Stimulated activated naive CD8-positive, alpha-beta T cell treated with anti-CD3 and anti-CD28 coated beads, Interleukin-15, amount 100 ng/mL, for 72 hours (primary cell): ENCODE measurements around the gene UNC119B.

Experiments used
- ATAC-seq: fragments of 150-1000 bp; cut with Tn5 transposase; 2 replicates; pipeline ENCODE4 v1.10.0; 2021; ENCODE audit warnings: mild to moderate bottlenecking, moderate library complexity
- DNase-seq, 2 donors: peaks; one replicate each; pipeline ENCODE4 v3.0.0; 2021 to 2022
- H3K27ac Mint-ChIP-seq, 2 donors: one replicate each; pipeline ENCODE4 v1.8.0; 2022; ENCODE audit warnings: mild to moderate bottlenecking in 2 of 2, mixed read lengths in 2 of 2, moderate library complexity in 2 of 2
- H3K27me3 Mint-ChIP-seq: one replicate; pipeline ENCODE4 v1.8.0; 2022; ENCODE audit warnings: mixed read lengths
- H3K4me1 Mint-ChIP-seq: one replicate; pipeline ENCODE4 v1.8.0; 2022; ENCODE audit warnings: mild to moderate bottlenecking, mixed read lengths
- H3K4me3 Mint-ChIP-seq, 2 donors: one replicate each; pipeline ENCODE4 v1.8.0; 2022; ENCODE audit warnings: mild to moderate bottlenecking in 2 of 2, mixed read lengths in 2 of 2, moderate library complexity in 1 of 2
- H3K9me3 Mint-ChIP-seq, 2 donors: one replicate each; pipeline ENCODE4 v1.8.0; 2022; ENCODE audit warnings: mixed read lengths in 2 of 2

The UNC119B gene

DNA sequence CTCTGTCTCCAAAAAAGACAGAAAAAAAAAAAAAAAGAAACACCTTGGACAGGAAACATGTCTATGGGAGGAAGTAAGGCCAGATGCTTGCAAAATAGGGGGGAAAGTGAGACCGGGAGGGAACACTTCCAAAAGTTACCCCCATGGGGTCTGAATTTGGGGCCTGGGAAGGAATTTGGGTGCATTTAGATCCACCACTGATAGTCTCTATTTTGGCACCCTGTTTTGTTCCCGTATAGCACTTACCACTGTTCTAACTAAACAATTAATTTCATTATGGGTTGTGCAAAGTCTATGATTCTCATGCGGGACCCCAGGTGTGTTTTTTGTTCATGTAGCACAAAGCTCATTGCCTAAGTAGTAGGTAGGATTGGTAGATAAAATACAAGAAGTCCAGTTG lies 24.7 kb upstream of the UNC119B start:
- Mint-ChIP-seq H3K9me3 (no peaks in the 10 kb centered on the region), H3K4me1 (peaks cover 41% of the 10 kb centered on the region), H3K4me3 (peak overlapping the region; percentile 93 to 94), H3K27ac (no peak overlapping the region), H3K27me3 (no peaks in the 10 kb centered on the region)
- no peak for ATAC-seq
- DNase-seq: no peak

DNA sequence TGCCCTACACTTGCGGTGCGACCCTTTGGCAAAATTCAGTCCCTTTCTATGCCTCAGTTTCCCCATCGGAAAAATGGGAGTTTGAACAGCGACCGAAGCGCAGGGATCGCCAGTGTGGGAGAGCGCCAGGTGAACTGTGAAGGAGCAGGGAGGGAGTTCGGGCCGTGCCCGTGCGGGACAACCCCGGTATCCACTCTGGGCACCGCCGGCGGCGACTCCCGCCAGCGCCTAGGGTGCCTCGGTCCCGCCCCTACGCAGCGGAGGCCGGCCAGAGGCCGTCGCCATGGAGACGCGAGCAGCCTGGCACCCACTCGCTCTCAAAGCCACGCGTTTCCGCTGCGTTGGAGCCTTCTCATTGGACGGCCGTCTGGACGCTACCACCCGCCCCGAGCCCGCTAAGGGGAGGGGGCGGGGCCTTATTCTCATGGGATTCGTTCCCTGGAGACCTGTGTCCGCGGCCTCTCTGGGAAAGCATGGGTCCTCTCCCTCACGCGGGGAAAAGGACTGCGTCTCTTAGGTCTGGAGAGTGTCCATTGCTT lies 24.0 kb upstream of the UNC119B start:
- H3K27ac Mint-ChIP-seq: peak overlapping the region; percentile 87 to 90
- H3K4me1 Mint-ChIP-seq: peaks cover 48% of the 10 kb centered on the region
- H3K27me3 Mint-ChIP-seq: no peaks in the 10 kb centered on the region
- H3K4me3 Mint-ChIP-seq: peak overlapping the region; percentile 93 to 94
- ATAC-seq (peak; percentile 88), DNase-seq (peak; percentile 97 to 98)
- H3K9me3 Mint-ChIP-seq: no peaks in the 10 kb centered on the region

DNA sequence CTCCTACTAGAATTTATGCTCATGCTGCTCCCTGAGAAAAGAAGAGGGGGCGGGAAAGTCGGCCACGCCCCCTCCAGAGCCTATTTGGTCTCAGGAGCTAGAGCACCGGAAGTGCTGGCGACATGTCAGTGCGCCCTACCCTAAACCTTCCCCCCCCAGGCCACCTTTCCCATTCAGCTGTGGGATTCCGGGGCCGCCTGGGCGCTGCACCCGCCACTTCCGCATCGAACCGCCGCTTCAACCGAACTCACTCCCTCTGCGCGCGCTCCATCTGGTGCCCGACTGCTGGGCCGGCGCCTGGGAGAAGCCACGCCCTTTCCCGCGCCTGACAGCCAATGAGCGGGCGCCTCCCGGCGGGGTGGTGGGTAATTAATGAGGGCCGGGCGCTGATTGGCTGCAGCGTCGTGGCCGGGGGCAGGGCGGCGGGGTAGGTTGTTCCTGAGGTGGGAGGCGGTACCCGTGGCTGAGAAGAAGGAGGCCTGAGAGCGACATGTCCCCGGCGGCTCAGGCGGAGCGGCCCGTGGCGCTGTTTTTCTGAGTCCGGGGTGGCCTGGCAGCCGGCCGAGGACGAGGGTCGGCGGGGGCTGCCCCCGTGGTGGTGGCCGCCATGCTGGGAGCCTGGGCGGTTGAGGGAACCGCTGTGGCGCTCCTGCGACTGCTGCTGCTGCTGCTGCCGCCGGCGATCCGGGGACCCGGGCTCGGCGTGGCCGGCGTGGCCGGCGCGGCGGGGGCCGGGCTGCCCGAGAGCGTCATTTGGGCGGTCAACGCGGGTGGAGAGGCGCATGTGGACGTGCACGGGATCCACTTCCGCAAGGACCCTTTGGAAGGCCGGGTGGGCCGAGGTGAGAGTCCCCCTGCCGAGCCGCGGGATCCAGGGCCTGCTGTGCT lies 23.3 kb upstream of the UNC119B start, which contains the start of gene MLEC:
Gene MLEC (plus strand): TSS at position 460 of the 888 bp plus-strand sequence. CDS start 148 bp downstream, at position 608.
- Mint-ChIP-seq H3K4me1 (peaks cover 54% of the 10 kb centered on the region), H3K27me3 (no peaks in the 10 kb centered on the region), H3K9me3 (no peaks in the 10 kb centered on the region), H3K4me3 (peak within 1 kb of the TSS; percentile 93 to 96), H3K27ac (peak within 1 kb of the TSS; percentile 87 to 90)
- DNase-seq (peak; percentile 100), ATAC-seq (peak; percentile 90)

DNA sequence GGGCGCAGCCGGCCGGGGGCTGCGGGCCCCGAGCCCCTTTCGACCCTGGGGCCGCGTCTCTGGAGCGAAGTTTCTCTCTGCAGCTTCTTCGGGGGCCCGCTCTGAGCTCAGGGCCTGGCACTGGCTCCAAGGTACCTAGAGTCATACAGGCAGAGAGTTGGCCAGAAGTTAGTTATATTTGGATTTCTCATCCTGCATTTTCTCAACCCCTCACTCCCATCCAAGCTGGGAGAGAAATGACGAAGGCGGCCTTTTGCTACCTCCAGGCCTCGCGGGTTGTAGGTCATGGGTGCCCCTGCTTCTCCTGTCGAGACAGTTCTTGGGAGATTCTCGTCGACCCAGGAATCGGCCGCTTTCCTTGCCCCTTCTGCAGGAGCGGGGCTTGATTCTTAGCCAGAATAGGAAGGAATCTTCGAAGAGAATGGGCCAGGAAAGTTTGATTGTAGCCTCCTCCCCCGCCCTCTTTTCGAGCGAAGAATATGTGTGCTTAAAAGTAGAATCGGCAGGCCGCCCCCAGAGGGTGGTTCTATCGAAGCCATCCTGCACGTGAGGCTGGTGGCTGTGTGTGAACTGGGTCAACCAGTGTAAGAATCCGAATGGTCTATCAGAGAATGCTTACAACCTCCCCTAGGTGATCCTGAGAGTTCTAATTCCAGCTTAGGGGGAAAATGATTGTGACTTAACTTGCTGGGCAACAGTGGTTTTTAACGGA lies 22.5 kb upstream of the UNC119B start:
- Mint-ChIP-seq H3K4me3 (peak overlapping the region; percentile 88 to 96), H3K27me3 (no peaks in the 10 kb centered on the region), H3K4me1 (peaks cover 62% of the 10 kb centered on the region), H3K27ac (peak overlapping the region; percentile 48 to 80), H3K9me3 (no peaks in the 10 kb centered on the region)
- DNase-seq (peak in 1 of 2 donors; percentile 32), ATAC-seq (no peak)

DNA sequence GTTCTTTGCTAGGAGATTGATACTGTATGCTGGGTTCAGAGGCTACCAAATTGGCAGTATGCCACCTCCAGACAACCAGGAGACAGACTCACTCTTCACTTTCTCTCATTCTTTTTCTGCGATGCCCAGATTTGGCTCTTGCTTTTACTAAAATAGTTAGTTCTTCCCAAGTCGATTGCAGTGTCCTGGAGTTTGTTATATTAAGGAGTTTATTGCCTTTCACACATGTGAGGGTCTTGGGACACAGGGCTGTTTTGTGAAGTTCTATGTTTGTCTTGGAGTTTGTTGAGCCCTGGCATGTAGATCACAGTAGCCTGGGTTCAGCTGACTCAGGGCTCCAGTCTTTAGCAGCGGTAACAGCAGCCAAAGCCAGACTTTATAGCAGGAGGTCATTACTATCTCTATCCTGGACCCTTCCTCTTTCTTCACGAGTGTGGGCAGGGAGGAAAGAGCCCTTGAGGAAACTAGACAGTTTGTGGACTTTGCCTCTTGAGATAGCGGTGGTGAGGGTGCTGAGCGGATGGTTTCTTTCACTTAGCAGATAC lies 21.7 kb upstream of the UNC119B start:
- peaks cover 69% of the 10 kb centered on the region for H3K4me1 Mint-ChIP-seq
- H3K9me3 Mint-ChIP-seq: no peaks in the 10 kb centered on the region
- peak overlapping the region; percentile 88 to 96 for H3K4me3 Mint-ChIP-seq
- DNase-seq (no peak), ATAC-seq (no peak)
- H3K27ac Mint-ChIP-seq: peak overlapping the region; percentile 75 to 80
- H3K27me3 Mint-ChIP-seq: no peaks in the 10 kb centered on the region

DNA sequence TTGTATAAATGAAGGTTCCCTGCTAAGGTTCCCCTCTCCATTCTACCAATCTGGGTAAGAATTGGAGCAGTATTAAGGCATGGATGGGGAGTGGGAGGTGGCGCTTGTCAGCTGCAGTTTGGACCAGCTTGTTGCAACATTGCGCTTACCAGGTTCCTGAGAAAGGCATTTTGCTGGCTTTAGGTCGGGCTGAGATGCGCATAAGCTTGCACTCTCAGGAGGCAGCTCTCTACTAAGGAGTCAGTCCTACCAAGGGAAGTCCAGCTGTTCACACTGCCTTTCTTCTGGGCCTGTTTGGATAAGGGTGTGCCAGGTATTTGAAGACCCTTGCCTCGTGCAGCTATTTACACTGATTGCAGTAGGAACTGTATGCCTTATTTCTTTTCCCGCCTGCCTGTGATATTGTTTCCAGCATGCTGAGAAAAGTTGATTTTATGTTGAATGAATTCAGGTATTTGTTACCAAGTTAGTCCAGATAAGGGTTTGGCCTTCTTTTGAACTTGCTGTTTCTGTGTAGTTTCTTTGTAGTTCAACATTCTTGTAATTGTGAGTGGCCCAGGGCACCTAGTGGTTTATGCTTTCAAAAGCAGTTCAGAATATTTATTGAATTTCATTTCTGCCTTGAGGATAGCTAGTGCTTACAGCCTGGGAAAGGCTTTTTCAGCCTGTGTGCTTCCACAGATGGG lies 20.7 kb upstream of the UNC119B start:
- H3K27me3 Mint-ChIP-seq: no peaks in the 10 kb centered on the region
- H3K4me1 Mint-ChIP-seq: peaks cover 70% of the 10 kb centered on the region
- ATAC-seq (no peak), DNase-seq (no peak)
- no peaks in the 10 kb centered on the region for H3K9me3 Mint-ChIP-seq
- H3K27ac Mint-ChIP-seq: no peak overlapping the region
- peak overlapping the region; percentile 88 to 96 for H3K4me3 Mint-ChIP-seq

DNA sequence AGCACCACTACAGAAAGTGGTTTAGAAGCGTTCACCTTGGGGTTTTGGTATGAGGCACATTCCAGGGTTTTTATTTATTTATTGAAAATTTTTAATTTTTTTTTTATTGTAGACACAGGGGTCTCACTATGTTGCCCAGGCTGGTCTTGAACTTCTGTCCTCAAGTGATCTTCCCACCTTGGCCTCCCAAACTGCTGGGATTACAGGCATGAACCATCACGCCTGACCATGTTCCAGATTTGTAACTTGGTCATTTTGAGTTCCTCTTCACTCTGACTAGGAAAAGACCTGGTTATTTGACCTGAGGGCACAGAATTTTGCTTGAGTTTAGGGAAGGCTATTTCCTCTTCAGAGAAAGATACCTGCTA lies 20.2 kb upstream of the UNC119B start:
- Mint-ChIP-seq H3K27me3 (no peaks in the 10 kb centered on the region), H3K9me3 (no peaks in the 10 kb centered on the region), H3K4me3 (no peak overlapping the region), H3K27ac (no peak overlapping the region), H3K4me1 (peaks cover 65% of the 10 kb centered on the region)
- DNase-seq (no peak), ATAC-seq (no peak)

DNA sequence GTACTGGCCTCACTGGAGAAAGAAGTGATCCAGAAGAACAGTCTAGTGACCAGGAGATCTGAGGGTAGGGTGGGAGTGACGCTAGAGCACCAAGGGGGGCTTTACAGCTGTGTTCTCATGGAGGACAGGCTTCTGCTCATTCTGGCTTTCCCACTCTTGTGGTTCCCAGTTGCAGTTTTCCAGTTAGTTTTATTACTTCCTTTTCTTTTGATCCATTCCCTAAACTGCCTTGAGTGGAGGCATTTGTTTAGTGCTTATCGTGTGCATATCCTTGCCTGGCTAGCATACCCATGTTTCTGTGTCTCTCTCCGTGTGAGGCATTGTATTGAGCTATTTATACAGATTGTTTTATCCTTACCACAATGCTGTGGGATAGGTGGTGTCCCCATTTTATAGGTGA lies 19.3 kb upstream of the UNC119B start:
- no peak for ATAC-seq

DNA sequence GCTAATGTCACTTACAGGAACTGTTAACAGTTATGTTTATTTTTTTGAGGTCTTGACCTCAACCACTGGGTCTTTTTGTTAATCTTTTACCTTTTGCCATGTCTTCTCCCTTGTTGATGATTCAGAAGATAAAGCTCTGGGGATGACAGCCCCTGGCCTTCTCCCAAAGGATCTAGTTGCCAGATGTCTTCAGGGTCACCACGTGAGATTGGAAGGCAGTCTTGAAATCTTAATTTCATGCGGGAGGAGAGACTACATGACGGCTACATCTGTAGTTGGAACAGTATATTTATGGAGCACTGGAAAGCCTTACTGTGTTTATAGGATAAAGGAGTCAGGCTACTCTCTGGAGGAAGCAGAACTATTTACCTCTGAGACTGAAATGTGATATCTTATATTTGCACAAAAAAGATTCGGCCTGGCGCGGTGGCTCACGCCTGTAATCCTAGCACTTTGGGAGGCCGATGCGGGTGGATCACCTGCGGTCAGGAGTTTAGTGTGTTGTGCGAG lies 17.7 kb upstream of the UNC119B start:
- ATAC-seq (no peak), DNase-seq (no peak)
- Mint-ChIP-seq H3K9me3 (no peaks in the 10 kb centered on the region), H3K4me3 (no peak overlapping the region), H3K27ac (peak overlapping the region in 1 of 2 donors; percentile 51), H3K4me1 (peaks cover 59% of the 10 kb centered on the region), H3K27me3 (no peaks in the 10 kb centered on the region)

More for the DNA sequence above, 19.3 kb upstream of the UNC119B start:
- DNase-seq: no peak
- no peaks in the 10 kb centered on the region for H3K27me3 Mint-ChIP-seq
- no peak overlapping the region for H3K27ac Mint-ChIP-seq
- H3K4me3 Mint-ChIP-seq: no peak overlapping the region
- H3K9me3 Mint-ChIP-seq: no peaks in the 10 kb centered on the region
- H3K4me1 Mint-ChIP-seq: peaks cover 59% of the 10 kb centered on the region

DNA sequence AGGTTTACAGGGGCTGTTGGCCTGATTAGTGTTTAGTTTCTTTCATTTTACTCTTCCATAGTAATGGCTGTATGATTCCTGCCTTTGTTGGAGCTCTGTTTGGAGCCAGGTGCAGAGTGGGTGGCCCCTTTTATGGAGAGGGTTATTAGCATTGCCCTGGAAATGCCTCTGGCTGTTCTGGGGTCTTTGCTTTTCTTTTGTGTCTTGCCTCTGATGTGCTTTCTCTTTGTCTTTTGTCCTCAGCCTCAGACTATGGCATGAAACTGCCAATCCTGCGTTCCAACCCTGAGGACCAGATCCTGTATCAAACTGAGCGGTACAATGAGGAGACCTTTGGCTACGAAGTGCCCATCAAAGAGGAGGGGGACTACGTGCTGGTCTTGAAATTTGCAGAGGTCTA lies 16.4 kb upstream of the UNC119B start:
- H3K27ac Mint-ChIP-seq: peak overlapping the region in 1 of 2 donors; percentile 2
- H3K4me1 Mint-ChIP-seq: peaks cover 47% of the 10 kb centered on the region
- H3K27me3 Mint-ChIP-seq: no peaks in the 10 kb centered on the region
- no peak for DNase-seq
- ATAC-seq: no peak
- no peak overlapping the region for H3K4me3 Mint-ChIP-seq
- H3K9me3 Mint-ChIP-seq: no peaks in the 10 kb centered on the region

DNA sequence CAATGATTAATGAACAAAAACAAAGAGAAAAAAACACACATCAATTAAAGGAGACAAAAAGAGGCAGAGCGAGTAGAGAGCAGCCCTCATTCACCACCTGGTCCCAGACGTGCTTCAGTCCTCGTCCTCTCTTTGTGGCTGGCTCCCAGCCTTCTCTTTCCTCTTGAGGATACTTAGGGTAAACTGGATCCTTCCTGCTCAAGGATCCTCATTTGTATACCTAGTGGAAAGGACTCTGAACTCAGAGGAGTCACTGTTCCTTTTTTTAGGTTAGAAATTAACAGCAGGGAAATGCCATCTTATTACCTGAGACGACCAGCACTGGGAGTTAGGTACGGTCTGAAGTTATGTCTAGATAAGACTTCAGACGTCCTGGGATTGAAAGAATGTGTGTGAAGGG lies 13.6 kb upstream of the UNC119B start:
- peaks cover 22% of the 10 kb centered on the region for H3K4me1 Mint-ChIP-seq

DNA sequence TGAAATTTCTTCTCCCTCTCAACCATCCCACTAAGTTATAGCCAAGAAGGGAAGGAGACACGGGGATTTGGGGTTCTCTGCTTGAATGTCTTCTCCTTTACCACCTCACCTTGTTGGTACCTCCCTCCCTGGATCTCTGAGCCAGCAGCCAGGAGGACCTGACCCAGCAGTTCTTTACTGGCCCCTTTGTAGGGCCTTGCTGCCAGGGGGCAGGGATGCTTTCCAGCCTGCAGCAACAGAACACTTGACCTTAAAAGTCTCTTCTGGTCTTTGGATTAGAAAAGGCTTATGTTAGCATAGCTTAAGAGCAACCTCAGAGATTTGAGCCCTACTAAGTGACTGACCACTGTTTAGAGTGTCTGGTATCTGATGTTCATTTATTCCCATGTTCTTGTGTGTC lies 12.9 kb upstream of the UNC119B start:
- H3K9me3 Mint-ChIP-seq: no peaks in the 10 kb centered on the region
- peaks cover 16% of the 10 kb centered on the region for H3K4me1 Mint-ChIP-seq
- ATAC-seq (no peak), DNase-seq (no peak)
- no peak overlapping the region for H3K27ac Mint-ChIP-seq
- H3K4me3 Mint-ChIP-seq: no peak overlapping the region
- no peaks in the 10 kb centered on the region for H3K27me3 Mint-ChIP-seq

More for the DNA sequence above, 13.6 kb upstream of the UNC119B start:
- ATAC-seq (no peak), DNase-seq (no peak)
- Mint-ChIP-seq H3K9me3 (no peaks in the 10 kb centered on the region), H3K4me3 (no peak overlapping the region), H3K27me3 (no peaks in the 10 kb centered on the region), H3K27ac (no peak overlapping the region)

DNA sequence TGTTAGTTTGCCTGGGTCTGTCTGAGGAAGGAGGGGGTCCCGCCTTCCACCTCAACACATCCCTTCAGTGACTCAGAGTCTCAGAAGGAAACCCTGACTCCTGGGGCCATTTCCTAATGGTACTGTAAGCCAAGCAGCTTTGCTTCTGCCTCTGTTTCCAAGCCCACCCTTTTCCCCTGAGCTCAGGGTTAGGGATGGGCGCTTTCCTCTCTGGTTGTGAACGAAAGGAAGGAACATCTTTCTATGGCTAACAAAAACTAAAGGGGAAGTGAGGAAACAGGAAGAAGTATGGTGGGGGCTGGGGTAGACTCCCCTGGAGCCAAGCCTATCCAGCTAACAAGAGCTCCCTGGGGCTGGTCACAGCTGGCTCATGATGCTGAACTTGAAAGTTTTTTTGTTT lies 11.6 kb upstream of the UNC119B start:
- DNase-seq (no peak), ATAC-seq (no peak)
- H3K9me3 Mint-ChIP-seq: no peaks in the 10 kb centered on the region
- no peaks in the 10 kb centered on the region for H3K27me3 Mint-ChIP-seq
- H3K27ac Mint-ChIP-seq: peak overlapping the region in 1 of 2 donors; percentile 44
- no peak overlapping the region for H3K4me3 Mint-ChIP-seq
- peaks cover 4% of the 10 kb centered on the region for H3K4me1 Mint-ChIP-seq

DNA sequence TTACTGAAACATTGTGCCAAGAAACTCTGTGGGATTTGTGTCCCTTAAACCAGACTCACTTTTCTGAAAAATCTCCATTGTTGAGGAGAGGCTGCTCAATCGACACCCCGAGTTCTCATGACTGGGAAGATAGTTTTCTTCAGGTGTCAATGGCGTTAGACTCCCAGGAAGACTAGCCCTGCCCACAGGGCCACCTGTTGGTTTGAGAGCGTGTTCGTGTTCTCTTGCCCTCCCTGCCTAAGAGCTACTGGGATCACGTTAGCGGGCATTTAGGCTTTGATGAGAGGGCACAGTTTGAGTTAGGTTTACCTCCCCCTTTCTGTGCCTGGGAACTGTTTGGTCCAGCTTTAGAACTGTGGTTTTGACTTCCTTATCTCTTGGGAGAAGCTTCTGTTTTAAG lies 10.7 kb upstream of the UNC119B start:
- Mint-ChIP-seq H3K4me3 (no peak overlapping the region), H3K27ac (no peak overlapping the region), H3K27me3 (no peaks in the 10 kb centered on the region), H3K4me1 (no peaks in the 10 kb centered on the region), H3K9me3 (no peaks in the 10 kb centered on the region)
- no peak for ATAC-seq
- no peak for DNase-seq

DNA sequence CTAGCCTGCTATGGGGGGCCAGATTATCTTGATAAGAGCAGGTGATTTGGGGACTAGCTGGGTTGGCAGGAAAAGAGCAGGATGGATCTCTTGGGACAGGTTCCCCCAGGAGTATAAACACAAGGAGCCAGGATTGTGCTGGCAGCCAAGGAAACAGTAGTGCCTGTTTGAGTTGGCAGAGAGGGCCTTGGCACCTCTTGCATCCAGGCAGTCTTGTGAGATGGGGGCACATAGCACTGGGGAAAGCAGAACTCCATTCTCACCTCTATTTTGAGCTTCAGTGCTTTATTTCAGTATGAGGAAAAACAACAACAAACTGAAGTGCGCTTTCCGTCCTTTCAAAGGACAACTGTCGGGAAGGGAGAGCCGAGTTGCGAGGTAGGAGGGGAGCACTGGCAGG lies 9.4 kb upstream of the UNC119B start:
- Mint-ChIP-seq H3K4me1 (no peaks in the 10 kb centered on the region), H3K27me3 (no peaks in the 10 kb centered on the region), H3K4me3 (no peak overlapping the region), H3K27ac (peak overlapping the region in 1 of 2 donors; percentile 71), H3K9me3 (no peaks in the 10 kb centered on the region)
- ATAC-seq (no peak), DNase-seq (no peak)
